Transverse colon (tissue), 3 donors: ENCODE results near the gene CABLES2.

Source experiments
- CTCF ChIP-seq, 5 experiments: fragments of 200-600 bp in 3 of 5; fragments of 450-650 bp in 2 of 5; sonication (generic) in 3 of 5; IDR thresholded peaks; 1 replicate in 2 of 5; 2 replicates in 3 of 5; pipeline ENCODE4 v1.5.1; 2016 to 2017; ENCODE audit warnings: antibody characterized with exemption in 5 of 5, inconsistent platforms in 3 of 5, mild to moderate bottlenecking in 2 of 5, moderate library complexity in 1 of 5
- EP300 ChIP-seq: sonication (generic); formaldehyde crosslinking; IDR thresholded peaks from one replicate; pipeline ENCODE4 v1.6.1; 2017; ENCODE audit warnings: antibody characterized with exemption, low read depth

GRCh38 chr20:62377064-62377461, 30.0 kb downstream of the CABLES2 start:
- no peak for TF ChIP-seq EP300
- TF ChIP-seq CTCF (IDR thresholded peaks at IDR 0.05) = no peak
